HEK293 (cell line): ENCODE data around the gene RYR2.

Source experiments
- CTCF ChIA-PET: fragments of 350-600 bp; formaldehyde crosslinking; extraction: SDS; loops from one replicate; lab custom pipeline; 2021; ENCODE audit warnings: antibody characterized with exemption; lab: Yijun Ruan, JAX
- POLR2A ChIA-PET: fragments of 300-600 bp; formaldehyde crosslinking; extraction: SDS; loops from one replicate; lab custom pipeline; 2020; ENCODE audit warnings: antibody characterized with exemption, inconsistent platforms; lab: Yijun Ruan, JAX
- H3K27ac ChIP-seq: fragments of 200-500 bp; sonication (Bioruptor generic); 2 replicates; pipeline ENCODE4 v1.5.1; 2014; ENCODE audit warnings: low read depth, low read length, control low read depth, inconsistent platforms; ENCODE audit errors: extremely low read depth
- H3K36me3 ChIP-seq, 2 experiments: fragments of 200-500 bp in 1 of 2; sonication (Bioruptor generic) in 1 of 2; 1 replicate in 1 of 2; 2 replicates in 1 of 2; pipeline ENCODE4 v1.5.1; 2014 to 2017; ENCODE audit warnings: inconsistent platforms in 2 of 2, low read length in 2 of 2; ENCODE audit not compliant: control insufficient read depth in 2 of 2, insufficient read depth in 1 of 2
- H3K4me1 ChIP-seq: fragments of 200-500 bp; sonication (Bioruptor generic); 2 replicates; pipeline ENCODE4 v1.5.1; 2014; ENCODE audit warnings: mild to moderate bottlenecking, low read length, inconsistent platforms; ENCODE audit not compliant: control insufficient read depth, insufficient read depth
- H3K4me3 ChIP-seq: 2 replicates; pipeline ENCODE4 v1.5.1; 2011; ENCODE audit warnings: low read depth, mild to moderate bottlenecking, control low read depth, low read length, moderate library complexity
- H3K9me3 ChIP-seq: fragments of 200-500 bp; sonication (Bioruptor generic); 2 replicates; pipeline ENCODE4 v1.5.1; 2014; ENCODE audit warnings: low read depth, low read length, inconsistent platforms; ENCODE audit not compliant: control insufficient read depth, insufficient read depth
- EGR2 ChIP-seq: fragments of 450-650 bp; formaldehyde crosslinking; IDR thresholded peaks from 2 replicates; pipeline ENCODE4 v1.5.1; 2016; ENCODE audit warnings: low read depth, missing biosample characterization, missing genetic modification characterization
- IKZF3 ChIP-seq: fragments of 450-650 bp; IDR thresholded peaks from 2 replicates; pipeline ENCODE4 v1.5.0; 2018; ENCODE audit warnings: missing biosample characterization, mild to moderate bottlenecking, missing genetic modification characterization, moderate library complexity
- KLF1 ChIP-seq: fragments of 450-650 bp; formaldehyde crosslinking; IDR thresholded peaks from 2 replicates; pipeline ENCODE4 v1.5.1; 2016; ENCODE audit warnings: missing biosample characterization, missing genetic modification characterization
- KLF8 ChIP-seq: fragments of 450-650 bp; formaldehyde crosslinking; IDR thresholded peaks from 2 replicates; pipeline ENCODE4 v1.5.1; 2016; ENCODE audit warnings: missing biosample characterization, missing genetic modification characterization
- KLF9 ChIP-seq: fragments of 450-650 bp; formaldehyde crosslinking; IDR thresholded peaks from 2 replicates; pipeline ENCODE4 v1.5.1; 2016; ENCODE audit warnings: missing biosample characterization, missing genetic modification characterization, low read depth
- OVOL3 ChIP-seq: fragments of 450-650 bp; formaldehyde crosslinking; IDR thresholded peaks from 2 replicates; pipeline ENCODE4 v1.5.1; 2016; ENCODE audit warnings: missing biosample characterization, missing genetic modification characterization
- REPIN1 ChIP-seq: fragments of 450-650 bp; formaldehyde crosslinking; IDR thresholded peaks from 2 replicates; pipeline ENCODE4 v1.5.1; 2017; ENCODE audit warnings: missing biosample characterization, missing genetic modification characterization, low read depth
- SETDB1 ChIP-seq: IDR thresholded peaks from one replicate; pipeline ENCODE4 v1.6.1; 2017; ENCODE audit warnings: mild to moderate bottlenecking, low read length, moderate library complexity, mixed read lengths; ENCODE audit not compliant: insufficient read length
- ZFP41 ChIP-seq: fragments of 450-650 bp; formaldehyde crosslinking; IDR thresholded peaks from 2 replicates; pipeline ENCODE4 v1.5.1; 2016; ENCODE audit warnings: missing biosample characterization, missing genetic modification characterization, borderline replicate concordance
- ZFP69B ChIP-seq: fragments of 450-650 bp; formaldehyde crosslinking; IDR thresholded peaks from 2 replicates; pipeline ENCODE4 v1.5.1; 2016; ENCODE audit warnings: missing biosample characterization, missing genetic modification characterization
- ZNF157 ChIP-seq: fragments of 450-650 bp; formaldehyde crosslinking; IDR thresholded peaks from 2 replicates; pipeline ENCODE4 v1.5.1; 2016; ENCODE audit warnings: missing biosample characterization, missing genetic modification characterization
- ZNF16 ChIP-seq: fragments of 450-650 bp; formaldehyde crosslinking; IDR thresholded peaks from 2 replicates; pipeline ENCODE4 v1.5.1; 2016; ENCODE audit warnings: low read depth, missing biosample characterization, missing genetic modification characterization
- ZNF174 ChIP-seq: fragments of 450-650 bp; formaldehyde crosslinking; IDR thresholded peaks from 2 replicates; pipeline ENCODE4 v1.5.0; 2017; ENCODE audit warnings: missing biosample characterization, mild to moderate bottlenecking, missing genetic modification characterization
- ZNF19 ChIP-seq: fragments of 450-650 bp; formaldehyde crosslinking; IDR thresholded peaks from 2 replicates; pipeline ENCODE4; 2016; ENCODE audit warnings: missing biosample characterization, missing genetic modification characterization, low read depth
- ZNF23 ChIP-seq: fragments of 450-650 bp; formaldehyde crosslinking; IDR thresholded peaks from 2 replicates; pipeline ENCODE4 v1.5.1; 2016; ENCODE audit warnings: missing biosample characterization, missing genetic modification characterization, borderline replicate concordance
- ZNF350 ChIP-seq: fragments of 450-650 bp; formaldehyde crosslinking; IDR thresholded peaks from 2 replicates; pipeline ENCODE4 v1.5.0; 2017; ENCODE audit warnings: missing biosample characterization, mild to moderate bottlenecking, missing genetic modification characterization
- ZNF37A ChIP-seq: fragments of 450-650 bp; IDR thresholded peaks from 2 replicates; pipeline ENCODE4 v1.5.1; 2018; ENCODE audit warnings: missing biosample characterization, missing genetic modification characterization
- ZNF514 ChIP-seq: fragments of 450-650 bp; formaldehyde crosslinking; IDR thresholded peaks from 2 replicates; pipeline ENCODE4 v1.5.1; 2016; ENCODE audit warnings: missing biosample characterization, missing genetic modification characterization
- ZNF521 ChIP-seq: fragments of 450-650 bp; formaldehyde crosslinking; IDR thresholded peaks from 2 replicates; pipeline ENCODE4 v1.5.1; 2017; ENCODE audit warnings: missing biosample characterization, mild to moderate bottlenecking, missing genetic modification characterization
- ZNF624 ChIP-seq: fragments of 450-650 bp; formaldehyde crosslinking; IDR thresholded peaks from 2 replicates; pipeline ENCODE4 v1.5.1; 2017; ENCODE audit warnings: missing biosample characterization, missing genetic modification characterization
- ZNF791 ChIP-seq: fragments of 450-650 bp; formaldehyde crosslinking; IDR thresholded peaks from 2 replicates; pipeline ENCODE4 v1.5.1; 2016; ENCODE audit warnings: missing biosample characterization, missing genetic modification characterization
- ZXDB ChIP-seq: fragments of 450-650 bp; formaldehyde crosslinking; IDR thresholded peaks from 2 replicates; pipeline ENCODE4 v1.5.1; 2016; ENCODE audit warnings: missing biosample characterization, missing genetic modification characterization
- TF ChIP-seq, protein P1 (sequence below): fragments of 450-650 bp; formaldehyde crosslinking; optimal IDR thresholded peaks from 2 replicates; pipeline ENCODE3; 2016; ENCODE audit warnings: missing biosample characterization, mild to moderate bottlenecking, missing genetic modification characterization
- TF ChIP-seq, protein P2 (sequence below): fragments of 450-650 bp; formaldehyde crosslinking; IDR thresholded peaks from 2 replicates; pipeline ENCODE4 v1.5.1; 2017; ENCODE audit warnings: missing biosample characterization, mild to moderate bottlenecking, missing genetic modification characterization, moderate library complexity
- TF ChIP-seq, protein P3 (sequence below): IDR thresholded peaks from 2 replicates; pipeline ENCODE4 v1.6.1; 2011; ENCODE audit warnings: mild to moderate bottlenecking, low read depth, low read length, borderline replicate concordance
- TF ChIP-seq, protein P4 (sequence below): fragments of 450-650 bp; formaldehyde crosslinking; IDR thresholded peaks from 2 replicates; pipeline ENCODE4 v1.5.1; 2016; ENCODE audit warnings: missing biosample characterization, missing genetic modification characterization
- TF ChIP-seq, protein P5 (sequence below): fragments of 450-650 bp; formaldehyde crosslinking; IDR thresholded peaks from 2 replicates; pipeline ENCODE4 v1.5.1; 2016; ENCODE audit warnings: missing biosample characterization, missing genetic modification characterization
- TF ChIP-seq, protein P6 (sequence below): fragments of 450-650 bp; formaldehyde crosslinking; IDR thresholded peaks from 2 replicates; pipeline ENCODE4 v1.5.1; 2016; ENCODE audit warnings: missing biosample characterization, missing genetic modification characterization

The RYR2 gene

DNA sequence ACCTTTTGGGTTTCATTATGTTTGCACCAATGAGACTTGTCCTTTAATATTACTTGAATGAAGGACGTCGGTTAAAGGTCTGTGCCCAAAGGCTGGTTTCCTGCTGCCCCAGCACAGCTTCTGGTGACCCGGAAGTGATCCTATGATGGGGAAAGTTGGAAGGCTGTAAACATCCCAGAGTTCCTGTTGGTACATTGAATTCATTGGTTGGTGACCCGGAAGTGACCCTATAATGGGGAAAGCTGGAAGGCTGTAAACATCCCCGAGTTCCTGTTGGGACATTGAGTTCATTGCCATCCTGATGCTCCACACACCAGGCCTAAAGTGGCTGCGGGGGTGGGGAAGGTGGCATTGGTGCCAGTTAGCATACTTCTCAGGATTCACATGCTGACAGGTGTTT, 187.3 kb downstream of the RYR2 start (continued):
- TF ChIP-seq ZXDB (tag by site-specific recombination) (no peak), ZFP69B (tag by site-specific recombination) (no peak), ZNF16 (no peak), ZNF350 (tag by site-specific recombination) (no peak)
- TF ChIP-seq, protein P1, sequence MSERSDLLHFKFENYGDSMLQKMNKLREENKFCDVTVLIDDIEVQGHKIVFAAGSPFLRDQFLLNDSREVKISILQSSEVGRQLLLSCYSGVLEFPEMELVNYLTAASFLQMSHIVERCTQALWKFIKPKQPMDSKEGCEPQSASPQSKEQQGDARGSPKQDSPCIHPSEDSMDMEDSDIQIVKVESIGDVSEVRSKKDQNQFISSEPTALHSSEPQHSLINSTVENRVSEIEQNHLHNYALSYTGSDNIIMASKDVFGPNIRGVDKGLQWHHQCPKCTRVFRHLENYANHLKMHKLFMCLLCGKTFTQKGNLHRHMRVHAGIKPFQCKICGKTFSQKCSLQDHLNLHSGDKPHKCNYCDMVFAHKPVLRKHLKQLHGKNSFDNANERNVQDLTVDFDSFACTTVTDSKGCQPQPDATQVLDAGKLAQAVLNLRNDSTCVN (tag by site-specific recombination), result no peak

DNA sequence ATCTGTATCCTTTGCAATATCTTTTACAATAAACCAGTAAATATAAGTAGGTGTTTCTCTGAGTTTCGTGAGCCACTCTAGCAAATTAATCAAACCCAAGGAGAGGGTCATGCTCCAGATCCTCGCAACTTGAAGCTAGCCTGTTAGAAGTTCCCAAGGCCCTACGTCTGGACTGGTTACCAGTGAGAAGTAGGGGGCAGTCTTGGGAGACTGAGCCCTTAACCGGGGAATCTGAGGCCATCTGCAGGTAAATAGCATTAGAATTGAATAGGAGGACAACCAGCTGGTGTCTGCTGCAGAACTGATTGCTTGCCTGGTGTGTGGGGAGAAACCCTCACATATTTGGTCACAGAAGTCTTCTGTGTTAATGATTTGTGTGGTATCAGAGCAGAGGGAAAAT, 190.5 kb downstream of the RYR2 start:
- H3K4me3 ChIP-seq, result no peak overlapping the region
- H3K4me1 ChIP-seq, result no peaks in the 10 kb centered on the region
- no peaks in the 10 kb centered on the region for H3K9me3 ChIP-seq
- CTCF ChIA-PET, result no interaction called here
- no peak for TF ChIP-seq ZNF521
- TF ChIP-seq ZNF791 (tag by site-specific recombination), result no peak
- TF ChIP-seq, protein P2, sequence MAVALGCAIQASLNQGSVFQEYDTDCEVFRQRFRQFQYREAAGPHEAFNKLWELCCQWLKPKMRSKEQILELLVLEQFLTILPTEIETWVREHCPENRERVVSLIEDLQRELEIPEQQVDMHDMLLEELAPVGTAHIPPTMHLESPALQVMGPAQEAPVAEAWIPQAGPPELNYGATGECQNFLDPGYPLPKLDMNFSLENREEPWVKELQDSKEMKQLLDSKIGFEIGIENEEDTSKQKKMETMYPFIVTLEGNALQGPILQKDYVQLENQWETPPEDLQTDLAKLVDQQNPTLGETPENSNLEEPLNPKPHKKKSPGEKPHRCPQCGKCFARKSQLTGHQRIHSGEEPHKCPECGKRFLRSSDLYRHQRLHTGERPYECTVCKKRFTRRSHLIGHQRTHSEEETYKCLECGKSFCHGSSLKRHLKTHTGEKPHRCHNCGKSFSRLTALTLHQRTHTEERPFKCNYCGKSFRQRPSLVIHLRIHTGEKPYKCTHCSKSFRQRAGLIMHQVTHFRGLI, result no peak
- no peak for TF ChIP-seq ZNF514 (tag by site-specific recombination)
- TF ChIP-seq ZNF157, result no peak
- no peak for TF ChIP-seq KLF8
- TF ChIP-seq ZNF37A (tag by site-specific recombination), result no peak
- no peak for TF ChIP-seq ZNF624 (tag by site-specific recombination)
- no peak for TF ChIP-seq SETDB1
- TF ChIP-seq, protein P3, sequence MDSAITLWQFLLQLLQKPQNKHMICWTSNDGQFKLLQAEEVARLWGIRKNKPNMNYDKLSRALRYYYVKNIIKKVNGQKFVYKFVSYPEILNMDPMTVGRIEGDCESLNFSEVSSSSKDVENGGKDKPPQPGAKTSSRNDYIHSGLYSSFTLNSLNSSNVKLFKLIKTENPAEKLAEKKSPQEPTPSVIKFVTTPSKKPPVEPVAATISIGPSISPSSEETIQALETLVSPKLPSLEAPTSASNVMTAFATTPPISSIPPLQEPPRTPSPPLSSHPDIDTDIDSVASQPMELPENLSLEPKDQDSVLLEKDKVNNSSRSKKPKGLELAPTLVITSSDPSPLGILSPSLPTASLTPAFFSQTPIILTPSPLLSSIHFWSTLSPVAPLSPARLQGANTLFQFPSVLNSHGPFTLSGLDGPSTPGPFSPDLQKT, result no peak
- no peak for TF ChIP-seq ZNF174 (tag by site-specific recombination)
- TF ChIP-seq, protein P4, sequence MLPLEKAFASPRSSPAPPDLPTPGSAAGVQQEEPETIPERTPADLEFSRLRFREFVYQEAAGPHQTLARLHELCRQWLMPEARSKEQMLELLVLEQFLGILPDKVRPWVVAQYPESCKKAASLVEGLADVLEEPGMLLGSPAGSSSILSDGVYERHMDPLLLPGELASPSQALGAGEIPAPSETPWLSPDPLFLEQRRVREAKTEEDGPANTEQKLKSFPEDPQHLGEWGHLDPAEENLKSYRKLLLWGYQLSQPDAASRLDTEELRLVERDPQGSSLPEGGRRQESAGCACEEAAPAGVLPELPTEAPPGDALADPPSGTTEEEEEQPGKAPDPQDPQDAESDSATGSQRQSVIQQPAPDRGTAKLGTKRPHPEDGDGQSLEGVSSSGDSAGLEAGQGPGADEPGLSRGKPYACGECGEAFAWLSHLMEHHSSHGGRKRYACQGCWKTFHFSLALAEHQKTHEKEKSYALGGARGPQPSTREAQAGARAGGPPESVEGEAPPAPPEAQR (tag by site-specific recombination), result no peak
- TF ChIP-seq KLF9, result no peak
- no peak for TF ChIP-seq REPIN1 (tag by site-specific recombination)
- TF ChIP-seq ZNF350 (tag by site-specific recombination), result no peak
- no peak for TF ChIP-seq ZFP41 (tag by site-specific recombination)
- no peak for TF ChIP-seq OVOL3 (tag by site-specific recombination)
- H3K27ac ChIP-seq, result no peak overlapping the region
- no peaks in the 10 kb centered on the region for H3K36me3 ChIP-seq
- POLR2A ChIA-PET, result no interaction called here

DNA sequence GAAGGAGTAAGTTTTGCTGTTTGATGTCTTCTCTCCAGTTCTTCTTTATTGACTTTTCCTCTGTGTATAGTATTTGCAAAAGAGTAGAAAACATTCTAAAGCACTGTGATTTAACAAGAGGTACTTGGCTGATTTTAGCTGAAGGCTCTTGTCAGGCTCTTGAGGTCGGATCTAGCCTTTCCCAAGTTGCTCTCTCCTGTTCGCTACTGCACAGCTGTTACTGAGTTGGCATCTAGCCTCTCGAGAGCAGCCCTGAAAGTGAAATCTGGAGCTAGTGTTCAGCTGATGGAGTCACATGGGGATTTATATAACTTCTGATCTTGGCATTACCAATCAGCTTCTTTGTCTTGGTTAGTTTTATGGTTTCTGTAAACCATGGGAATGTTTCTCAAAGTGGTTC, 193.1 kb downstream of the RYR2 start:
- Histone ChIP-seq H3K27ac (no peak overlapping the region), H3K9me3 (no peaks in the 10 kb centered on the region), H3K36me3 (no peaks in the 10 kb centered on the region), H3K4me1 (no peaks in the 10 kb centered on the region), H3K4me3 (no peak overlapping the region)
- CTCF ChIA-PET, result interaction anchor here (1.2 kb wide), 1 partner anchor 13 kb away, joined by 4 read pairs; no protein-coding TSS in a partner anchor
- POLR2A ChIA-PET, result no interaction called here
- TF ChIP-seq ZNF19 (no peak), ZNF23 (tag by site-specific recombination) (no peak), IKZF3 (tag by site-specific recombination) (no peak), KLF1 (no peak), EGR2 (tag by site-specific recombination) (no peak), ZNF157 (no peak)
- TF ChIP-seq, protein P5, sequence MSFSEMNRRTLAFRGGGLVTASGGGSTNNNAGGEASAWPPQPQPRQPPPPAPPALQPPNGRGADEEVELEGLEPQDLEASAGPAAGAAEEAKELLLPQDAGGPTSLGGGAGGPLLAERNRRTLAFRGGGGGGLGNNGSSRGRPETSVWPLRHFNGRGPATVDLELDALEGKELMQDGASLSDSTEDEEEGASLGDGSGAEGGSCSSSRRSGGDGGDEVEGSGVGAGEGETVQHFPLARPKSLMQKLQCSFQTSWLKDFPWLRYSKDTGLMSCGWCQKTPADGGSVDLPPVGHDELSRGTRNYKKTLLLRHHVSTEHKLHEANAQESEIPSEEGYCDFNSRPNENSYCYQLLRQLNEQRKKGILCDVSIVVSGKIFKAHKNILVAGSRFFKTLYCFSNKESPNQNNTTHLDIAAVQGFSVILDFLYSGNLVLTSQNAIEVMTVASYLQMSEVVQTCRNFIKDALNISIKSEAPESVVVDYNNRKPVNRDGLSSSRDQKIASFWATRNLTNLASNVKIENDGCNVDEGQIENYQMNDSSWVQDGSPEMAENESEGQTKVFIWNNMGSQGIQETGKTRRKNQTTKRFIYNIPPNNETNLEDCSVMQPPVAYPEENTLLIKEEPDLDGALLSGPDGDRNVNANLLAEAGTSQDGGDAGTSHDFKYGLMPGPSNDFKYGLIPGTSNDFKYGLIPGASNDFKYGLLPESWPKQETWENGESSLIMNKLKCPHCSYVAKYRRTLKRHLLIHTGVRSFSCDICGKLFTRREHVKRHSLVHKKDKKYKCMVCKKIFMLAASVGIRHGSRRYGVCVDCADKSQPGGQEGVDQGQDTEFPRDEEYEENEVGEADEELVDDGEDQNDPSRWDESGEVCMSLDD, result no peak
- TF ChIP-seq, protein P6, sequence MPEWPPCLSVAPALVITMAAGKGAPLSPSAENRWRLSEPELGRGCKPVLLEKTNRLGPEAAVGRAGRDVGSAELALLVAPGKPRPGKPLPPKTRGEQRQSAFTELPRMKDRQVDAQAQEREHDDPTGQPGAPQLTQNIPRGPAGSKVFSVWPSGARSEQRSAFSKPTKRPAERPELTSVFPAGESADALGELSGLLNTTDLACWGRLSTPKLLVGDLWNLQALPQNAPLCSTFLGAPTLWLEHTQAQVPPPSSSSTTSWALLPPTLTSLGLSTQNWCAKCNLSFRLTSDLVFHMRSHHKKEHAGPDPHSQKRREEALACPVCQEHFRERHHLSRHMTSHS (tag by site-specific recombination), result no peak
